Pancreas (tissue), 10 donors: ENCODE data around the gene TMEM214. TPM values are rescaled to one million over a fixed set of nuclear protein-coding genes. Genes with fewer than 3 reads are reported as not detected.

Source experiments
- ATAC-seq, 4 donors: fragments of 200-7000 bp; cut with Tn5 transposase; one replicate each; pipeline versions ENCODE4 v1.8.0 to v1.9.1; 2020; ENCODE audit warnings: mild to moderate bottlenecking in 4 of 4, moderate library complexity in 4 of 4
- DNase-seq, 6 donors: peaks; one replicate each; pipeline ENCODE4 v3.0.0-alpha.2; 2020
- FAIRE-seq: peaks from 2 replicates; lab custom pipeline; 2012; peaks lifted over from hg19 to GRCh38; lab: Jason Lieb, UNC
- H3K27ac ChIP-seq, 4 donors: fragments of 200-600 bp; sonication (generic); 1 replicate in 3 of 4; 2 replicates in 1 of 4; pipeline versions ENCODE4 v1.5.0 to v1.8.0; 2020
- H3K27me3 ChIP-seq, 4 donors: fragments of 200-600 bp; one replicate each; pipeline ENCODE4 v1.8.0; 2021
- H3K36me3 ChIP-seq, 3 donors: fragments of 200-600 bp; sonication (generic) in 1 of 3; one replicate each; pipeline versions ENCODE4 v1.5.0 to v1.8.0; 2020 to 2021
- H3K4me1 ChIP-seq, 3 donors: fragments of 200-600 bp; one replicate each; pipeline ENCODE4 v1.8.0; 2021
- H3K4me3 ChIP-seq, 4 donors: fragments of 200-600 bp; sonication (generic) in 2 of 4; one replicate each; pipeline versions ENCODE4 v1.5.0 to v1.8.0; 2020 to 2021
- H3K9me3 ChIP-seq, 4 donors: fragments of 200-600 bp; one replicate each; pipeline ENCODE4 v1.8.0; 2021
- CTCF ChIP-seq, 4 donors: fragments of 200-600 bp; sonication (generic) in 3 of 4; IDR thresholded peaks; one replicate each; pipeline versions ENCODE4 v1.5.0 to v1.8.0; 2021; ENCODE audit warnings: antibody characterized with exemption in 4 of 4
- WGBS, 2 donors: extraction: QIAGEN DNeasy Blood & Tissue Kit; methylation state at CpG; one replicate each; pipeline ENCODE4 v1.1.7; 2013; 5-methylcytosine and 5-hydroxymethylcytosine counted together
- intact Hi-C, 3 donors: fragments of 100-400 bp; cut with DNase I; formaldehyde crosslinking; loops; one replicate each; pipeline versions ENCODE4 v1.11.1 to v1.14.2; 2022
- polyA plus RNA-seq, 2 donors: library from polyadenylated mRNA; stranded (reverse); fragments of 200-250 nt; gene quantifications; one replicate each; pipeline ENCODE4 v1.2.3, GENCODE V29; 2013
- total RNA-seq, 6 donors: library from RNA; stranded (reverse); fragmentation: NEBNext Ultra II Directional in 4 of 6; extraction: Animal tissue kit (Norgen Biotek cat#: 25700) in 4 of 6; gene quantifications; one replicate each; pipeline versions ENCODE4 v1.2.1 to v1.2.4, GENCODE V29; 2021 to 2023
- donor health status: healthy with polysubstance abuse.
- donor health status: DM: no; HTN: no; CAD: no; lungs with moderate emphysema.
- donor health status: DM: no; HTN: no; CAD: no.
- donor health status: control.
- donor health status: control.
- donor health status: Bipolar disorder and iron deficiency.
- donor health status: DM: yes; HTN: yes; CAD: no.
- donor health status: DM: no; HTN: no; CAD: no.
- donor health status: DM: no; HTN: no; CAD: no.
- donor health status: DM: yes; HTN: yes; CAD: no.

TMEM214 gene
- total and polyA plus RNA-seq, 8 donors, result 57.3 to 109 (median 64.6) TPM

GRCh38 chr2:26997394-26997793 lies 35.4 kb upstream of the TMEM214 start:
- no peak for TF ChIP-seq CTCF (IDR thresholded peaks at IDR 0.05)
- Histone ChIP-seq H3K27me3 (no peaks in the 10 kb centered on the region), H3K4me1 (no peaks in the 10 kb centered on the region), H3K36me3 (no peaks in the 10 kb centered on the region), H3K4me3 (no peak overlapping the region), H3K9me3 (no peaks in the 10 kb centered on the region), H3K27ac (no peak overlapping the region)
- no peak for DNase-seq
- no peak for ATAC-seq
- no peak for FAIRE-seq
- intact Hi-C loops, result no loop called here
- WGBS, 2 donors, result 85 to 89% methylated on average over 10 of the region's 10 CpGs

- 88 to 98% methylated on average over 1 of the region's 1 CpG for WGBS, 2 donors
Observed at GRCh38 chr2:26998323-26998722, 34.4 kb upstream of the TMEM214 start.

GRCh38 chr2:27000228-27000627 lies 32.5 kb upstream of the TMEM214 start:
- Histone ChIP-seq H3K27ac (no peak overlapping the region), H3K36me3 (no peaks in the 10 kb centered on the region), H3K4me3 (no peak overlapping the region), H3K9me3 (no peaks in the 10 kb centered on the region), H3K27me3 (no peaks in the 10 kb centered on the region), H3K4me1 (no peaks in the 10 kb centered on the region)
- no peak for FAIRE-seq
- no peak for TF ChIP-seq CTCF (IDR thresholded peaks at IDR 0.05)
- WGBS, 2 donors, result 81 to 82% methylated on average over 4 of the region's 4 CpGs
- ATAC-seq, result no peak
- intact Hi-C loops, result no loop called here
- no peak for DNase-seq

More at GRCh38 chr2:26998323-26998722, 34.4 kb upstream of the TMEM214 start:
- no peak for ATAC-seq
- H3K9me3 ChIP-seq, result no peaks in the 10 kb centered on the region
- H3K27me3 ChIP-seq, result no peaks in the 10 kb centered on the region
- no peak for FAIRE-seq
- H3K27ac ChIP-seq, result no peak overlapping the region
- H3K4me1 ChIP-seq, result no peaks in the 10 kb centered on the region
- no peaks in the 10 kb centered on the region for H3K36me3 ChIP-seq
- intact Hi-C loops, result no loop called here
- DNase-seq, result no peak
- TF ChIP-seq CTCF (IDR thresholded peaks at IDR 0.05), result no peak
- no peak overlapping the region for H3K4me3 ChIP-seq

GRCh38 chr2:27000995-27001394 lies 31.8 kb upstream of the TMEM214 start:
- intact Hi-C loops, result no loop called here
- FAIRE-seq (no peak), ATAC-seq (no peak), DNase-seq (no peak)
- Histone ChIP-seq H3K27me3 (no peaks in the 10 kb centered on the region), H3K4me3 (no peak overlapping the region), H3K4me1 (no peaks in the 10 kb centered on the region), H3K36me3 (no peaks in the 10 kb centered on the region), H3K9me3 (no peaks in the 10 kb centered on the region), H3K27ac (no peak overlapping the region)
- 92 to 98% methylated on average over 2 of the region's 2 CpGs for WGBS, 2 donors
- TF ChIP-seq CTCF (IDR thresholded peaks at IDR 0.05), result no peak

GRCh38 chr2:27001950-27002349 lies 30.8 kb upstream of the TMEM214 start:
- 26 to 39% methylated on average over 5 of the region's 5 CpGs for WGBS, 2 donors
- ATAC-seq (peak in 2 of 4 donors; percentile 64 to 74), DNase-seq (no peak), FAIRE-seq (no peak)
- no peaks in the 10 kb centered on the region for H3K36me3 ChIP-seq
- intact Hi-C loops, result no loop called here
- no peak for TF ChIP-seq CTCF (IDR thresholded peaks at IDR 0.05)
- H3K27ac ChIP-seq, result no peak overlapping the region
- no peaks in the 10 kb centered on the region for H3K9me3 ChIP-seq
- peaks cover 0 to 2% (median 0%) of the 10 kb centered on the region in 3 donors for H3K4me1 ChIP-seq
- no peak overlapping the region for H3K4me3 ChIP-seq
- no peaks in the 10 kb centered on the region for H3K27me3 ChIP-seq
